ENCODE measurements around the gene GARIN5A. TPM values are rescaled to one million over a fixed set of nuclear protein-coding genes. Genes with fewer than 3 reads are reported as not detected.

The GARIN5A gene
- total RNA-seq, 4 donors from 2014 or later, result 1.1 TPM; not detected in 3

GRCh38 chr19:50435221-50435620 lies 41.4 kb downstream of the GARIN5A start:
- DNase-seq (ENCODE audit: low spot score) (no peak), ATAC-seq (ENCODE audit: low FRiP score) (no peak)
- TF ChIP-seq CTCF (IDR thresholded peaks at IDR 0.05), result no peak

GRCh38 chr19:50434525-50434924 lies 42.1 kb downstream of the GARIN5A start:
- DNase-seq (ENCODE audit: low spot score) (no peak), ATAC-seq (ENCODE audit: low FRiP score) (no peak)
- no peak for TF ChIP-seq CTCF (IDR thresholded peaks at IDR 0.05)

GRCh38 chr19:50433201-50434180 lies 43.2 kb downstream of the GARIN5A start:
- DNase-seq (ENCODE audit: low spot score) (no peak), ATAC-seq (ENCODE audit: low FRiP score) (no peak)
- no peak for TF ChIP-seq CTCF (IDR thresholded peaks at IDR 0.05)

- peak; percentile 14 for ATAC-seq (ENCODE audit: low FRiP score)
Observed at GRCh38 chr19:50432221-50433028, 44.2 kb downstream of the GARIN5A start, which contains the start of gene MYBPC2. Gene MYBPC2, plus strand, starts transcription at chr19:50432892. Its CDS starts 62 bp downstream, at chr19:50432954.

GRCh38 chr19:50431343-50432220 lies 45.1 kb downstream of the GARIN5A start:
- ATAC-seq (ENCODE audit: low FRiP score) (peak; percentile 80), DNase-seq (ENCODE audit: low spot score) (peak; percentile 81)
- TF ChIP-seq CTCF (IDR thresholded peaks at IDR 0.05), result no peak

More at GRCh38 chr19:50432221-50433028, 44.2 kb downstream of the GARIN5A start, which contains the start of gene MYBPC2:
- TF ChIP-seq CTCF (IDR thresholded peaks at IDR 0.05), result no peak
- DNase-seq (ENCODE audit: low spot score), result no peak

- TF ChIP-seq CTCF (IDR thresholded peaks at IDR 0.05), result no peak
- DNase-seq (ENCODE audit: low spot score) (no peak), ATAC-seq (ENCODE audit: low FRiP score) (no peak)
Observed at GRCh38 chr19:50430888-50431342, 45.7 kb downstream of the GARIN5A start.
